Common myeloid progenitor, CD34-positive (primary cell): ENCODE measurements around the gene EFL1.
A peak's percentile ranks its signal among the peaks of the same experiment; 100 is the strongest.
"Not testable (repeated sequence)": the region's sequence is repeated elsewhere in the genome, so short reads cannot be mapped to it uniquely, and the experiment has no call there.

Experiments
- CTCF ChIA-PET: fragments of 350-600 bp; sonication (Branson Sonifier 250); formaldehyde crosslinking; loops from one replicate; lab custom pipeline; 2021; ENCODE audit warnings: antibody characterized with exemption; lab: Charles Lee
- POLR2A ChIA-PET: fragments of 350-600 bp; sonication (Branson Sonifier 250); formaldehyde crosslinking; loops from one replicate; lab custom pipeline; 2021; ENCODE audit warnings: antibody characterized with exemption; lab: Charles Lee
- DNase-seq, 3 donors: peaks; one replicate each; pipeline versions ENCODE4 v3.0.0 to v3.0.0-alpha.2; 2013
- H3K27ac ChIP-seq, 2 experiments: 1 replicate in 1 of 2; 2 replicates in 1 of 2; pipeline ENCODE4 v1.7.0; 2013; ENCODE audit warnings: inconsistent platforms in 2 of 2, low read length in 2 of 2, mild to moderate bottlenecking in 2 of 2, low read depth in 1 of 2, moderate library complexity in 1 of 2; ENCODE audit not compliant: severe bottlenecking in 2 of 2, insufficient read depth in 1 of 2, poor library complexity in 1 of 2
- H3K27me3 ChIP-seq, 5 experiments: replicated peaks in 2 of 5; 1 replicate in 3 of 5; 2 replicates in 2 of 5; pipeline versions ENCODE4 v1.6.1 to v1.7.0; 2013; ENCODE audit warnings: low read length in 4 of 5, mild to moderate bottlenecking in 2 of 5, moderate library complexity in 2 of 5, inconsistent platforms in 1 of 5; ENCODE audit not compliant: insufficient read depth in 5 of 5, control insufficient read depth in 4 of 5
- H3K36me3 ChIP-seq, 4 experiments: 1 replicate in 2 of 4; 2 replicates in 2 of 4; pipeline versions ENCODE4 v1.6.1 to v1.7.0; 2013; ENCODE audit warnings: low read length in 3 of 4, control low read depth in 1 of 4, mild to moderate bottlenecking in 1 of 4; ENCODE audit not compliant: control insufficient read depth in 4 of 4, insufficient read depth in 4 of 4
- H3K4me1 ChIP-seq, 4 experiments: 1 replicate in 3 of 4; 2 replicates in 1 of 4; pipeline versions ENCODE4 v1.6.1 to v1.7.1; 2013; ENCODE audit warnings: low read length in 3 of 4, mild to moderate bottlenecking in 3 of 4, control low read depth in 1 of 4, inconsistent platforms in 1 of 4, moderate library complexity in 1 of 4; ENCODE audit not compliant: control insufficient read depth in 4 of 4, insufficient read depth in 4 of 4; ENCODE audit errors: control extremely low read depth in 1 of 4
- H3K4me3 ChIP-seq, 7 experiments: 1 replicate in 4 of 7; 2 replicates in 3 of 7; pipeline versions ENCODE4 v1.5.1 to v1.7.0; 2013; ENCODE audit warnings: mild to moderate bottlenecking in 7 of 7, low read length in 6 of 7, moderate library complexity in 6 of 7, inconsistent platforms in 2 of 7, low read depth in 2 of 7, control low read depth in 1 of 7; ENCODE audit not compliant: insufficient read depth in 4 of 7, control insufficient read depth in 1 of 7; ENCODE audit errors: extremely low read depth in 1 of 7
- H3K9me3 ChIP-seq, 5 experiments: 1 replicate in 4 of 5; 2 replicates in 1 of 5; pipeline versions ENCODE4 v1.6.1 to v1.7.1; 2013; ENCODE audit warnings: low read length in 4 of 5, mild to moderate bottlenecking in 2 of 5, inconsistent platforms in 1 of 5, low read depth in 1 of 5, moderate library complexity in 1 of 5; ENCODE audit not compliant: control insufficient read depth in 4 of 5, insufficient read depth in 2 of 5; ENCODE audit errors: control extremely low read depth in 1 of 5
- WGBS: methylation state at CpG from one replicate; pipeline ENCODE4 v1.1.5; 2013; ENCODE audit not compliant: insufficient coverage; 5-methylcytosine and 5-hydroxymethylcytosine counted together

The EFL1 gene

DNA sequence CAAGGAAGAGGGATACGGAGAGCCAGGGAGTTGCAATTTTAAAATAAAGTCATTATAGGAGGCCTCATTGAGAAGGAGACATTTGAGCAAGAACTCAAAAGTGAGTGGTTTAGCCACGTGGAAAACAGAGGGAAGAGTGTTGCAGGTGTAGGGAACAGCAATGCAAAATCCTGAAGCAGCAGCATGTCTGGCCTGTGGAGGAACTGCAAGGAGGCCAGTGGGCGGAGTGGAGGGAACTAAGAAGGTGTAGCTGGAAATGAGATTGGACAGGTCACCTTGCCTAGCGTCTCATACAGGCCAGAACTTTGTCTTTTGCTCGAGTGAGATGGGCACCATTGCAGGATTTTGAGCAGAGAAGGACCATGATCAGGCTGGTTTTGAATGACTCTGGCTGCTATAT, 35.0 kb upstream of the EFL1 start:
- Histone ChIP-seq H3K4me3 (no peak overlapping the region), H3K9me3 (no peaks in the 10 kb centered on the region), H3K27ac (no peak overlapping the region), H3K27me3 (no peaks in the 10 kb centered on the region), H3K36me3 (no peaks in the 10 kb centered on the region), H3K4me1 (peaks cover 0 to 3% (median 0%) of the 10 kb centered on the region in 4 experiments)
- ChIA-PET CTCF (no interaction called here), POLR2A (no interaction called here)
- WGBS, result 100% methylated on average over 3 of the region's 5 CpGs
- no peak for DNase-seq

DNA sequence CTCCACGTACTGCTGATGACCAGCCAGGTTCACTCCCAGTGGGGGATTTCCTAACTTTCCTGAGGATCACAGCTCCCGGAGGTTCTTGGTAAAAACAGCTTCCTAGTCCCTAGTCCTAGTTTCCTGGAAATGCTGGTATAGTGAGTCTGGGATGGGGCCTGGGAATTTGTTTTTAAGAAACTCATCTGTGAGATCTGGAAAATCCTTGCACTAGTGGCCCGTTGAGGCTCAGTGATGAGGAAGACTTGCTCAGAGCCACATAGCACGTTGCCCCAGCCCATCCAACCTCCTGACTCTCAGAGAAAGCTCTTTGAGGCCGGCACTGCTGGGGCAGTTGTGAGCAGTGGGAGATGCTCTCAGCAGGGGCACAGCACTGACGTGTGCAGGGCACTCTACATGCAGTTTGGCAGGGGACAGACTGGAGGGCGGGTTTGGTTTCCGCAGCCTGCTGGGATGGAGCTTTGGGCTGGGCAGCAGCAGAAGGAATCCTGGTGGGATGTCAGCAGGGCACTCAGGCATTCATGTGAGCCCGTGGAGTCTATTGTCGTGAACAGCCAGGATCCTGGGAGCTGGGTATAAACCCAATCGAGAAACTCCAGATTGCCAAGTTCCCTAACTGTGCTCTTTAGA, 31.6 kb upstream of the EFL1 start:
- DNase-seq, result no peak
- CTCF ChIA-PET, result no interaction called here
- WGBS, result 83% methylated on average over 10 of the region's 11 CpGs
- H3K4me3 ChIP-seq, result no peak overlapping the region
- peaks cover 0 to 3% (median 0%) of the 10 kb centered on the region in 4 experiments for H3K4me1 ChIP-seq
- H3K27me3 ChIP-seq, result no peaks in the 10 kb centered on the region
- POLR2A ChIA-PET, result no interaction called here
- H3K36me3 ChIP-seq, result no peaks in the 10 kb centered on the region
- H3K9me3 ChIP-seq, result peaks cover 0 to 2% (median 0%) of the 10 kb centered on the region in 5 experiments
- no peak overlapping the region for H3K27ac ChIP-seq

DNA sequence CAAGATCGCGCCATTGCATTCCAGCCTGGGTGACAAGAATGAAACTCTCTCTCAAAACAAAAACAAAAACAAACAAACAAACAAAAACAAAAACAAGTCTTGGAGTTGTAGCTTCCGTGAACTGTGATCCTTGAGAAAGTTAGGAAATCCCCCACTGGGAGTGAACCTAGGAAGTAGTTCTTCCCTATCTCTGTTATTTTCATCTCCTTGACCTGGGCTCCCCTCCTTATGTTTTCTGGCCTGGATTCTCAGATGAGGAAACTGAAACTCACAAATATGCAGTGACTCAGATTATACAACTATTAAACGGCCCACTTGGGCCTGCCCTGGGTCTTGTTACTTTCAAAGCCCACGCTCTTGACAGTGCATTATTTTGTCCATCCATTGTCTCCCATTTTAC, 29.7 kb upstream of the EFL1 start:
- 93% methylated on average over 5 of the region's 5 CpGs for WGBS
- Histone ChIP-seq H3K27ac (no peak overlapping the region), H3K27me3 (no peaks in the 10 kb centered on the region), H3K4me3 (no peak overlapping the region), H3K4me1 (peaks cover 0 to under 1% (median 0%) of the 10 kb centered on the region in 4 experiments), H3K9me3 (peaks cover 0 to 5% (median 0%) of the 10 kb centered on the region in 5 experiments), H3K36me3 (no peaks in the 10 kb centered on the region)
- ChIA-PET POLR2A (no interaction called here), CTCF (no interaction called here)
- DNase-seq, result no peak

DNA sequence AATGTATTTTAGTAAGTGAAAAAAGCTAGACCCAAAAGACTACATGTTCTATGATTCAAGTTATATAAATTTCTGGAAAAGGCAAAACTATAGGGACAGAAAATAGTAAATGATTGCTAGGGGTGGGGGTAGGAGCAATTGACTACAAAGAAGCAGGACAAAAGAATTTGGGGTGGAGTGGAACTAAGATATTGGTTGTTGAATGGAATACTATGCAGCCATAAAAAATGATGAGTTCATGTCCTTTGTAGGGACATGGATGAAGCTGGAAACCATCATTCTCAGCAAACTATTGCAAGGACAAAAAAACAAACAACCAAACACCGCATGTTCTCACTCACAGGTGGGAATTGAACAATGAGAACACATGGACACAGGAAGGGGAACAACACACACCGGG, 25.7 kb upstream of the EFL1 start:
- POLR2A ChIA-PET, H3K4me3 ChIP-seq, H3K36me3 ChIP-seq, H3K9me3 ChIP-seq, H3K27ac ChIP-seq, H3K27me3 ChIP-seq, CTCF ChIA-PET, DNase-seq: not testable (repeated sequence)
- no CpG with 5 or more reads among the region's 2 CpGs for WGBS
- H3K4me1 ChIP-seq, result peaks cover 0 to 13% (median 5%) of the 10 kb centered on the region in 4 experiments

DNA sequence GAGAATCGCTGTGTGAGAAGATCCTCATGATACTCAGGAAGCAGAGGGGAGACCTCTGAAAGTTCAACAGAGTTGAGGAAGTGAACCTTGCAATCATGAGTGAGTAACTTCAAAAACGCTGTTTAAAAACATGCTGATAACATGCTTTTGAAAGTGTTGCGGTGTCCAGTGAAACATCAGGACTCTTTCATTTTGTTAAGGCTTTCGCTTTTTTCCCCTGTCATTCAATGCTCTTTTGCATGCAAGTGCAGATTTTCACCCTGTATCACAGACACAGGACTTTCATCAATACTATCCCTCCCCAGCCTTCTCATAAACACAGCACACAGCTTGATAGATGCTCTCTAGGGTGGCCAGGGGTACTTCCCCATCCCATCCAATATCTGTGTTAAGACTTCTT, 23.9 kb upstream of the EFL1 start:
- POLR2A ChIA-PET, H3K9me3 ChIP-seq, H3K27me3 ChIP-seq, H3K27ac ChIP-seq, CTCF ChIA-PET, H3K4me3 ChIP-seq, H3K36me3 ChIP-seq: not testable (repeated sequence)
- H3K4me1 ChIP-seq, result peaks cover 0 to 13% (median 5%) of the 10 kb centered on the region in 4 experiments
- 66% methylated on average over 4 of the region's 4 CpGs for WGBS
- DNase-seq, result peak in 2 of 3 donors; percentile 19 to 43

DNA sequence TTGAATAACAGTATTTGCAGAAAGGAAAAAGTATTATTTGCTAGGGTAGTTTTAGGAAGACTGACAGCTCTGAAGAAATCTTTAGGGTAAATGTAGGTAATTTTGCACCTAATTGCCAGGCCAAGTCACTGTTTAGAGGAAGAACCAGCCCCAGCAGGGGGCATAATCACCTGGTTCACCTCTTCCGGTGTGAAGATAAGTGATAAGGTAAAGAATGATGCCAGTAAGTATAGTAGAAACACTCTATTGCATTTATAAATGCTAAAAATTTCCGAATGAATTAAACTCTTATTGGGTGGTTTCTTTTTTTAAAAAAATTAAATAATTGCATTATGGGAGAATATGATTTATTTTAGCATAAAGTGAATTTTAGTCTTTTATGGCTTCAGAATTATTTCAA, 21.8 kb upstream of the EFL1 start:
- H3K27me3 ChIP-seq, POLR2A ChIA-PET, CTCF ChIA-PET: not testable (repeated sequence)

DNA sequence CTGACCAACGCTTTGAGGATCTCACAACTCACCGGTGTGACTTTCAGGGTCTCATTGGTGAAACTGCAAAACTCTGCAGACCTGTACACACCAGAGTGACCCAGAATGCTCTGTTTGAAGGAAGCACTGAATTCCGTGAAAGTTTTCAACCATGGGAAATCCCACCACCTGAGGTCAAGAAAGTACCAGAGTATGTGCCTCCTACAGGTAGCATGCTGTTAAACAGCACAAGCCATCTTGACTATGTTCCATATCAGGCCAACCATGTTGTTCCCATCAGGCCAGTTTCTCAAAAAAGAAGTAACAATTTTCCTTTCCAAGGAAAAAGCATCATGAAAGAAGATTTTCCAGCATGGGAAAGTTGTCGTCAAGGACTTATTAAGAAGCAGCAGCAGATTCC, 19.9 kb upstream of the EFL1 start:
- H3K27ac ChIP-seq, DNase-seq, POLR2A ChIA-PET, H3K9me3 ChIP-seq, H3K4me3 ChIP-seq, H3K27me3 ChIP-seq, H3K36me3 ChIP-seq: not testable (repeated sequence)
- WGBS, result 88% methylated on average over 3 of the region's 4 CpGs
- peaks cover 0 to 13% (median 5%) of the 10 kb centered on the region in 4 experiments for H3K4me1 ChIP-seq
- CTCF ChIA-PET, result interaction anchor here (1.5 kb wide), 1 partner anchor 19 kb away, joined by 4 read pairs; the partner anchor contains the start of genes EFL1 and SAXO2

More for the DNA sequence above, 21.8 kb upstream of the EFL1 start:
- H3K4me1 ChIP-seq, result peaks cover 0 to 13% (median 5%) of the 10 kb centered on the region in 4 experiments
- not testable (repeated sequence) for H3K36me3 ChIP-seq, H3K27ac ChIP-seq, DNase-seq, H3K9me3 ChIP-seq, H3K4me3 ChIP-seq
- no CpG with 5 or more reads among the region's 2 CpGs for WGBS
